ENCODE results near the gene USP25.

USP25 gene

DNA sequence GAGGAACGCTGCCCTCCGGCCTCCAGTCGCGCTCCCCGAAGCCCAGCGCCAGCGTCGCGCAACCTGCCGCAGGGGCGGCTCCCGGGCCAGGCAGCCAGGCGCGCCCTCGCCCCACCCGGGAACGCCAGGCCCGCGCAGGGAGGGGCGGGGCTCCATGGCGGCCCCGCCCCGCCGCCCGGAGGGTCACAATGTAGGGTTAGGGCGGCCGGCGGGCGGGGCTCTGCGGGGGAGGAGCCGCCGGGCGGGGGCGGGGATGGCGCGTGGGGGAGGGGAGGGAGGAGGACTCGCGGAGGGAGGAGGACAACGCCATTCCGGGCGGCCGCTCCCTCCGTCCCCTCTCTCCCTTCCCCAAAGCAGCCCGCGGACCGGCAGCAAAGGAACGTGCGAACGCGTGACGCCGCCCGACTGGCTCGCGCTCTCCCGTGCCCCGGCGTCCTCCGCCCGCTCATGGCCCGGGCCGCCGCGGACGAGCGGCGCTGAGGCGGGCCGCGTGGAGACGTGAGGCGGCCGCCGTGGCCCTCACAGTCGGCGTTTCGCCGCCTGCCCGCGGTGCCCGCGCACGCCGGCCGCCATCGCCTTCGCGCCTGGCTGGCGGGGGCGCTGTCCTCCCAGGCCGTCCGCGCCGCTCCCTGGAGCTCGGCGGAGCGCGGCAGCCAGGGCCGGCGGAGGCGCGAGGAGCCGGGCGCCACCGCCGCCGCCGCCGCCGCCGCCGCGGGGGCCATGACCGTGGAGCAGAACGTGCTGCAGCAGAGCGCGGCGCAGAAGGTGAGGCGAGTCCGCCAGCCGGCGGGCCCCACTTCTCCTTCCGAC lies at the start of gene USP25:
USP25 (plus strand) TSS at position 309 of the 810 bp plus-strand sequence; CDS start at position 721, 412 bp downstream.
- TF ChIP-seq ZFX (IDR thresholded peaks at IDR 0.05; ENCODE audit: borderline replicate concordance) = no peak
- peak; percentile 62 for TF ChIP-seq CTCF (IDR thresholded peaks at IDR 0.05)
- H3K27ac ChIP-seq = peak within 1 kb of the TSS; percentile 90

GRCh38 chr21:15682186-15682895 lies 47.4 kb upstream of the USP25 start:
- no peak for TF ChIP-seq CTCF (IDR thresholded peaks at IDR 0.05)
- TF ChIP-seq ZFX (IDR thresholded peaks at IDR 0.05; ENCODE audit: borderline replicate concordance) = no peak
- H3K27ac ChIP-seq = no peak overlapping the region

DNA sequence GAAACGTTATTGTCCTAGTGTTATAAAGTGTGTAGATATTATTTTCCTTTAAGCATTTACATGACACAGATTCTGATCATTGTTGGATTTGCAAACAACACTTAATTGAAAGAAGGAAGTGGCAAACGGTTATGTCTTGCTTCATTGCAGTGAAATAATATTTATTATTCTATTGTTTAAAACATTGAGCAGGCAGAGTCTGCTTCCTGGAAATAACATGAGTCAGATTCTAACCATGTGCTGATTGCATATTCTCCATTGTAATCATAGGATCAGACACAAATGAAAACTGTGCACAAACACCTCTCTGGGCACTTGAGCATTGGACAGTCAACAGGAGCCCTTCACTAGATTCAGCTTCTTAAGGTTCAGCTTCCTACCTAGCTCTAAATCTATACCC lies 46.8 kb upstream of the USP25 start:
- no peak for TF ChIP-seq CTCF (IDR thresholded peaks at IDR 0.05)
- TF ChIP-seq ZFX (IDR thresholded peaks at IDR 0.05; ENCODE audit: borderline replicate concordance) = no peak
- H3K27ac ChIP-seq = no peak overlapping the region

GRCh38 chr21:15686506-15686905 lies 43.3 kb upstream of the USP25 start:
- TF ChIP-seq CTCF (IDR thresholded peaks at IDR 0.05) (no peak), ZFX (IDR thresholded peaks at IDR 0.05; ENCODE audit: borderline replicate concordance) (no peak)

GRCh38 chr21:15687208-15687607 lies 42.6 kb upstream of the USP25 start:
- no peak overlapping the region for H3K27ac ChIP-seq
- TF ChIP-seq CTCF (IDR thresholded peaks at IDR 0.05) (no peak), ZFX (IDR thresholded peaks at IDR 0.05; ENCODE audit: borderline replicate concordance) (no peak)

More at GRCh38 chr21:15686506-15686905, 43.3 kb upstream of the USP25 start:
- H3K27ac ChIP-seq = no peak overlapping the region

GRCh38 chr21:15688016-15688415 lies 41.8 kb upstream of the USP25 start:
- H3K27ac ChIP-seq = no peak overlapping the region
- TF ChIP-seq ZFX (IDR thresholded peaks at IDR 0.05; ENCODE audit: borderline replicate concordance) (no peak), CTCF (IDR thresholded peaks at IDR 0.05) (no peak)

GRCh38 chr21:15688809-15689208 lies 41.0 kb upstream of the USP25 start:
- no peak overlapping the region for H3K27ac ChIP-seq
- no peak for TF ChIP-seq CTCF (IDR thresholded peaks at IDR 0.05)
- TF ChIP-seq ZFX (IDR thresholded peaks at IDR 0.05; ENCODE audit: borderline replicate concordance) = no peak

Data from 22Rv1 (cell line).